Neural cell (in vitro differentiated cells): ENCODE measurements around the gene ZBP1. TPM values are rescaled to one million over a fixed set of nuclear protein-coding genes. Genes with fewer than 3 reads are reported as not detected.

ENCODE experiments used
- H2AFZ ChIP-seq: fragments of 200-600, 300-800 bp; sonication (generic), shearing (Covaris generic); 2 replicates; pipeline ENCODE4 v1.6.0; 2014; ENCODE audit warnings: low read depth, mild to moderate bottlenecking, antibody characterized with exemption, low read length, moderate library complexity
- H3F3A ChIP-seq: fragments of 200-600 bp; shearing (Covaris generic); 2 replicates; pipeline ENCODE4 v1.6.1; 2016; ENCODE audit warnings: mild to moderate bottlenecking, moderate library complexity, mixed read lengths, antibody characterized with exemption, low read length; ENCODE audit not compliant: insufficient read depth, poor library complexity, severe bottlenecking
- H3K27ac ChIP-seq: fragments of 200-600, 300-800 bp; sonication (generic), shearing (Covaris generic); 2 replicates; pipeline ENCODE4 v1.5.1; 2014; ENCODE audit warnings: mild to moderate bottlenecking, low read length, moderate library complexity
- H3K27me3 ChIP-seq: fragments of 300-800, 200-600 bp; sonication (generic), shearing (Covaris generic); 2 replicates; pipeline ENCODE4 v1.6.0; 2014; ENCODE audit warnings: mild to moderate bottlenecking, low read depth, low read length, moderate library complexity; ENCODE audit not compliant: insufficient read depth
- H3K36me3 ChIP-seq: fragments of 300-800, 200-600 bp; sonication (generic), shearing (Covaris generic); 2 replicates; pipeline ENCODE4 v1.5.1; 2014; ENCODE audit warnings: mild to moderate bottlenecking, antibody characterized with exemption, low read length, moderate library complexity; ENCODE audit not compliant: insufficient read depth
- H3K4me2 ChIP-seq: fragments of 300-800, 200-600 bp; sonication (generic), shearing (Covaris generic); 2 replicates; pipeline ENCODE4 v1.6.0; 2014; ENCODE audit warnings: mild to moderate bottlenecking, low read length
- H3K4me3 ChIP-seq: fragments of 300-800, 200-600 bp; sonication (generic), shearing (Covaris generic); 2 replicates; pipeline ENCODE4 v1.5.1; 2014; ENCODE audit warnings: mild to moderate bottlenecking, low read length, moderate library complexity
- H3K79me2 ChIP-seq: fragments of 200-600 bp; shearing (Covaris generic); replicated peaks from 2 replicates; pipeline ENCODE4 v1.6.0; 2014; ENCODE audit warnings: mild to moderate bottlenecking, low read length, moderate library complexity; ENCODE audit not compliant: insufficient read depth
- H3K9ac ChIP-seq: fragments of 300-800, 200-600 bp; sonication (generic), shearing (Covaris generic); 2 replicates; pipeline ENCODE4 v1.6.1; 2016; ENCODE audit warnings: mild to moderate bottlenecking, low read length, mixed read lengths
- H3K9me2 ChIP-seq: fragments of 200-600 bp; shearing (Covaris generic); 2 replicates; pipeline ENCODE4 v1.6.1; 2016; ENCODE audit warnings: mild to moderate bottlenecking, low read length, mixed read lengths; ENCODE audit not compliant: insufficient read depth
- H3K9me3 ChIP-seq: fragments of 200-600, 300-800 bp; sonication (generic), shearing (Covaris generic); 2 replicates; pipeline ENCODE4 v1.6.1; 2016; ENCODE audit warnings: mild to moderate bottlenecking, mixed run types, low read length, moderate library complexity, mixed read lengths
- H4K20me1 ChIP-seq: fragments of 200-600 bp; shearing (Covaris generic); 2 replicates; pipeline ENCODE4 v1.6.1; 2016; ENCODE audit warnings: mild to moderate bottlenecking, mixed run types; ENCODE audit not compliant: insufficient read depth
- CTCF ChIP-seq: fragments of 450-650 bp; IDR thresholded peaks from 2 replicates; pipeline ENCODE4 v1.5.1; 2014; ENCODE audit warnings: antibody characterized with exemption, mild to moderate bottlenecking, moderate library complexity; ENCODE audit not compliant: poor library complexity, severe bottlenecking
- EP300 ChIP-seq: fragments of 450-650 bp; conservative IDR thresholded peaks from 2 replicates; pipeline ENCODE4 v1.6.1; 2014; ENCODE audit warnings: antibody characterized with exemption, mild to moderate bottlenecking, moderate library complexity; ENCODE audit not compliant: poor library complexity, severe bottlenecking
- EZH2 ChIP-seq: fragments of 200-600, 300-800 bp; shearing (Covaris generic), sonication (generic); IDR thresholded peaks from 2 replicates; pipeline ENCODE4 v1.6.1; 2014; ENCODE audit warnings: antibody characterized with exemption, low read length, borderline replicate concordance, mild to moderate bottlenecking; ENCODE audit not compliant: insufficient read depth, poor library complexity, severe bottlenecking
- MXI1 ChIP-seq: fragments of 450-650 bp; conservative IDR thresholded peaks from 2 replicates; pipeline ENCODE4 v1.6.1; 2014; ENCODE audit warnings: antibody characterized with exemption, mild to moderate bottlenecking; ENCODE audit not compliant: poor library complexity, severe bottlenecking
- POLR2AphosphoS5 ChIP-seq: IDR thresholded peaks from 2 replicates; pipeline ENCODE4 v1.6.1; 2012
- RAD21 ChIP-seq: fragments of 450-650 bp; conservative IDR thresholded peaks from 2 replicates; pipeline ENCODE4 v1.6.1; 2014; ENCODE audit warnings: antibody characterized with exemption, mild to moderate bottlenecking, moderate library complexity
- REST ChIP-seq: IDR thresholded peaks from 2 replicates; pipeline ENCODE4 v1.6.1; 2012; ENCODE audit warnings: borderline replicate concordance
- SMC3 ChIP-seq: fragments of 450-650 bp; conservative IDR thresholded peaks from 2 replicates; pipeline ENCODE4 v1.6.1; 2014; ENCODE audit warnings: antibody characterized with exemption, mild to moderate bottlenecking, moderate library complexity; ENCODE audit not compliant: poor library complexity
- TAF1 ChIP-seq: IDR thresholded peaks from 2 replicates; pipeline ENCODE4 v1.6.1; 2012; ENCODE audit warnings: low read depth
- polyA plus RNA-seq: library from polyadenylated mRNA; depleted of rRNA; stranded (reverse); fragments of >200 nt; gene quantifications from 2 replicates; pipeline ENCODE4 v1.2.3, GENCODE V29; 2014

The ZBP1 gene
- polyA plus RNA-seq, 1 donor from 2014 or later, result not detected

- peaks cover 3% of the 10 kb centered on the region for H3K9me3 ChIP-seq
- no peaks in the 10 kb centered on the region for H4K20me1 ChIP-seq
- TF ChIP-seq EZH2 (no peak), TAF1 (no peak), SMC3 (no peak), RAD21 (no peak), REST (no peak)
- H3K79me2 ChIP-seq, result no peaks in the 10 kb centered on the region
- H3K9ac ChIP-seq, result no peak overlapping the region
- H3K4me2 ChIP-seq, result no peak overlapping the region
- H3F3A ChIP-seq, result no peaks in the 10 kb centered on the region
- H3K9me2 ChIP-seq, result no peaks in the 10 kb centered on the region
- H3K27me3 ChIP-seq, result no peaks in the 10 kb centered on the region
- H3K4me3 ChIP-seq, result no peak overlapping the region
- no peak overlapping the region for H3K27ac ChIP-seq
- no peaks in the 10 kb centered on the region for H3K36me3 ChIP-seq
- H2AFZ ChIP-seq, result no peak overlapping the region
These were observed 18.1 kb upstream of the ZBP1 start for GRCh38 chr20:57638173-57638894.

- Histone ChIP-seq H3K4me2 (no peak overlapping the region), H4K20me1 (no peaks in the 10 kb centered on the region), H3K9ac (no peak overlapping the region), H3K27ac (no peak overlapping the region), H3K27me3 (no peaks in the 10 kb centered on the region), H3K9me2 (no peaks in the 10 kb centered on the region), H3K36me3 (no peaks in the 10 kb centered on the region), H3F3A (no peaks in the 10 kb centered on the region), H3K9me3 (no peaks in the 10 kb centered on the region), H2AFZ (no peak overlapping the region), H3K79me2 (no peaks in the 10 kb centered on the region), H3K4me3 (no peak overlapping the region)
- TF ChIP-seq EZH2 (no peak), RAD21 (no peak), CTCF (no peak), EP300 (no peak), SMC3 (no peak), REST (no peak), TAF1 (no peak), MXI1 (no peak), POLR2AphosphoS5 (no peak)
These were observed 13.8 kb upstream of the ZBP1 start for GRCh38 chr20:57633945-57634491.
